ENCODE data around the gene COL26A1.
"Not testable (repeated sequence)": the region's sequence is repeated elsewhere in the genome, so short reads cannot be mapped to it uniquely, and the experiment has no call there.

COL26A1 gene

DNA sequence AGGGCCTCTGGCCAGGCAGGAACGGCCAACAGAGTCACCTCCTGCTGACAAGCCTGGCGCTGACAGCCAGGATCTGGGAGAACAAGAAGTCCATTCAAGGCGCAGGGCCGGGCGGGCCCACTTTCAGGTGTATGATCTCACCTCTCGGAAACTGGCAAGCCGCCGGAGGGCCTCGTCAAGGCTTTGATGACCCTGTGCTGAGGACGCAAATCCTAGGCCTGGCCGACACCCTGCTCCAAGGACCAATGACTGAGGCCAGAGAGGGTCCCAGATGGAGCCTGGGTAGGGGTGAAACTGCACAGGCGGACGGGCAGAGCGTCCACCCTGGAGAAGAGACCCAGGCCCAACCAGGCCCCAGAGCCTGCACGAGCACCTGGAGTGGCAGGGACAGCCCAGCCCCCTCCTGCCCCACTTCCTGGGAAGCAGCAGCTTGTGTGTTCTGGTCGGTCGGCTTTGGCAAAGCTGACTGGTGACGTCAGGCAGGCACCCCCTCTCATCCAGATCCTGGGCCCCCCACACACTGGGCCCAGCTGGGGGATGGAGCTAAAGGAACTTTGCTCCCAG lies 235.8 kb downstream of the COL26A1 start:
- DNase-seq, result no peak
- in situ Hi-C loops (cut with MboI; ENCODE audit: low pct_unique_long_range_greater_than_20kb, low sequenced_read_pairs), result no loop called here

DNA sequence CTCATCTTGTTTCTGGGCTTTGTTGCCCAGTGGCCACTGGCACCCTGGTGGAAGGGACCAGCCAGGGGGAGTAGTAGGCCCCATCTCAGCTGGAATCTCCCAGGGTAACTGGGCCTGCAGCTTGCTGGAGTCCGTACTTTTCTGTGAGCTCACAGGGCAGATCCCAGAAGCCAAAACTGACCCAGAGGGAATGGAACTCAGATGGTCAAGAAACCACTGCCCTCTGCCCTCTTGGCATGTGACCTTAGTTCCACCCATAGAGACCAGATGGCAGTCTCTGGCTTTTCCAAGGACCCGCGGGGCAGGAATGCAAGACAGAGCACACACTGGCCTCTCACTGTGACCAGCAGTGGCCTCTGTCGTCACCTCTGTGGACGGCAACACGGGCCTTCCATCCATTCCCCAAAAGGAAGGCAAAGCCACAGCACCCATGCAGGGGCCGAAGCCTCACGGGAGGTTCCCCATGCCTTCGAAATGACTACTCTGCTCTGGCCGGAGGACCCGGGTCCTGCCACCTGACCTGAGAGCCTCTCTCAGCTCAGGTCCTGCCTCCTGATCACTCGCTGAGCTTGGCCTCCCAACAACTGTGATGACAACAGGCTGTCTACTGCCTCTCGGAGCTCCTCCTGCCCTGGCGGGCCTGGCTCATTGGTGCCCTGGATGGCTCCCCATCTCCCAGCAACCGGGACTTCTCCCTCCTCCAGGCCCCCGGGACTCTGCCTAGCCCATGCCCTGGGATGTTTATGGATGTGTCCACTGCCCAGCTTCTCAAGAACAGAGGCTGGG lies 236.5 kb downstream of the COL26A1 start:
- DNase-seq, result no peak
- in situ Hi-C loops (cut with MboI; ENCODE audit: low pct_unique_long_range_greater_than_20kb, low sequenced_read_pairs), result no loop called here

DNA sequence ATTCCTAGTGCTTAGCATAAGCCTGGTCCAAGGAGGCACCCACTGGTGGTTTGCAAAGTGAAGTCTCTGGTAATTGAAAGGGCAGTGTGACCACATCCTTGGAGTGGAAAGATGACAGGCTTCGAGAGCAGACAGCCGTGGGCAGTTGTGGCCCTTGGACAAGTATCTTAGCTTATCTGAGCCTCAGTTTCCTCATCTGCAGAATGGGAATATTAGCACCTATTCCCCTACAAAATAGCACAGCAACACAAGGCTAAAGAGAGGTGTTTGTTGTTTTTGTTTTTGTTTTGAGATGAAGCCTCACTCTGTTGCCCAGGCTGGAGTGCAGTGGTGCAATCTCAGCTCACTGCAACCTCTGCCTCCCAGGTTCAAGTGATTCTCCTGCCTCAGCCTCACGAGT lies 237.1 kb downstream of the COL26A1 start:
- no peak for DNase-seq
- in situ Hi-C loops (cut with MboI; ENCODE audit: low pct_unique_long_range_greater_than_20kb, low sequenced_read_pairs), result no loop called here

DNA sequence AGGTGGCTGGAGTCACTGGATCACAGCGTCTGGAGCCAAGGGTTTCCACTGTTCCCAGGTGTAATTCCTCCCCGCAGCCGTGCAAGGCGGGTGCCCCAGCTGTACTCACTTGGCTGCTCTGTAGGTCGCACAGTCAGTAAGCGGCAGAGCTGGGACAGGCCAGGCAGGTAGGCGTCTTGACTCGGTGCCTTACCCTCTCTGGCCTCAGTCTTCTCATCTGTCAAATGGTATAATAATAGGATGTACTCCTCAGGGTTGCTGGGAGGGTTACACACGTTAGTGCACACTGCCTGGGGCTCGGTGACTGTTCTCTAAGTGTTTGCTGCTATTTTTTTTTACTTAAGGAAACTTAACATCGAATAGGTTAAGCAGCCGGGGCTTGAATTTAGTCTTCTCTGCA lies 239.4 kb downstream of the COL26A1 start:
- in situ Hi-C loops (cut with MboI; ENCODE audit: low pct_unique_long_range_greater_than_20kb, low sequenced_read_pairs), result no loop called here
- no peak for DNase-seq

GRCh38 chr7:101602484-101603241 lies 240.0 kb downstream of the COL26A1 start:
- peak; percentile 80 for DNase-seq

GRCh38 chr7:101604331-101604933 lies 241.8 kb downstream of the COL26A1 start:
- DNase-seq, result no peak
- in situ Hi-C loops (cut with MboI; ENCODE audit: low pct_unique_long_range_greater_than_20kb, low sequenced_read_pairs), result no loop called here

More at GRCh38 chr7:101602484-101603241, 240.0 kb downstream of the COL26A1 start:
- in situ Hi-C loops (cut with MboI; ENCODE audit: low pct_unique_long_range_greater_than_20kb, low sequenced_read_pairs), result no loop called here

DNA sequence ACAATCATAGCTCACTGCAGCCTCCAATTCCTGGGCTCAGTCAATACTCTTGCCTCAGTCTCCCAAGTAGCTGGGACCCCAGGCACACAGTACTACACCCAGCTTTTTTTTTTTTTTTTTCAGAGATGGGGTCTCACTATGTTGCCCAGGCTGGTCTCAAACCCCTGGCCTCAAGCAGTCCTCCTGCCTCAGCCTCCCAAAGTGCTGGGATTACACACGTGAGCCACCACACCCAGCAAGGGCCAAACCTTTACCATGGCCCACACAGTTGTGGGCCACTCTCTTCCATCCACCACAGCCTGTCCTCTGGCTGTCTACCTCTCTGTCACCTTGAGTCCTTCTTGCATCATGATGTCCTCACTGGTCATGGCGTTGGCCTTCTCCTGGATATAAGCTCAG lies 242.3 kb downstream of the COL26A1 start:
- in situ Hi-C loops (cut with MboI; ENCODE audit: low pct_unique_long_range_greater_than_20kb, low sequenced_read_pairs); DNase-seq: not testable (repeated sequence)

GRCh38 chr7:101605611-101606497 lies 243.2 kb downstream of the COL26A1 start:
- DNase-seq, result no peak
- in situ Hi-C loops (cut with MboI; ENCODE audit: low pct_unique_long_range_greater_than_20kb, low sequenced_read_pairs), result no loop called here

DNA sequence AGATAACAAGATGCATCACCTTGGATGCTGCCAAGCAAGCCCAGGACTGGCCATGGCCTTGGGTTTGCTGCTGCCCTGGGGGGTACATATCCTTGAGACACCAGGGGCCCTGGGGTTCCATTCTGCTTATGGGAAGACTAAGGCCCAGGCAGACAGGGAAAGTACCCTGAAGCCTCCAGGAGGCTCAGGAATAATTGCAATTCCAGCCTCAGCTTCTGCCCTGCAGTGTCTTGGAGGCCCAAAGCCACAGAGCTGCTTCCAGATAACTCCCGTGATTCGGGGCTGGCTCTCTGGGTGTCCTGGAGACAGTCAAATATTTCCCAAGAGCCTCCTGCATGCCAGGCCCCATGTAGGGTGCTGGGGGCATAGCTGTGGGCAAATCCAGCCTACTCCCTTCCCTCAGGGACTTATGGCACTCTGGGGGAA lies 243.8 kb downstream of the COL26A1 start:
- DNase-seq, result no peak
- in situ Hi-C loops (cut with MboI; ENCODE audit: low pct_unique_long_range_greater_than_20kb, low sequenced_read_pairs), result no loop called here
